ENCODE measurements around the gene DST. TPM values are rescaled to one million over a fixed set of nuclear protein-coding genes. Genes with fewer than 3 reads are reported as not detected.

The DST gene
- total RNA-seq, 1 experiment from 2014 or later, result 144 TPM

- intact Hi-C loops (cut with micrococcal nuclease), result loop anchor here (5.0 kb wide), 1 partner anchor 104 kb away; no protein-coding TSS in a partner anchor
- H4K20me1 ChIP-seq (ENCODE audit: insufficient read depth), result no peaks in the 10 kb centered on the region
- H2AFZ ChIP-seq (ENCODE audit: low read depth, low read length, poor library complexity, severe bottlenecking), result no peak overlapping the region
- H3K4me2 ChIP-seq (ENCODE audit: low read length), result peak overlapping the region; percentile 37
- no peaks in the 10 kb centered on the region for H3K9me2 ChIP-seq (ENCODE audit: insufficient read depth)
- BruUV-seq (replicated peaks), result no TSS peak
- ChIA-PET RAD21 (ENCODE audit: low non-redundant PET in 1 of 2, low total read pairs in 2 of 2, uncharacterized antibody in 2 of 2, unreplicated experiment in 2 of 2) (no interaction called here), POLR2A (interaction anchor here (1.2 kb wide), 1 partner anchor 10 kb away, joined by 4 read pairs; no protein-coding TSS in a partner anchor), CTCF (no interaction called here)
- ATAC-seq, result peak; percentile 73
- no peaks in the 10 kb centered on the region for H3K27me3 ChIP-seq (ENCODE audit: insufficient read depth, low read length)
- no peak overlapping the region for H3K9ac ChIP-seq (ENCODE audit: low read length)
- no peak overlapping the region for H3K4me3 ChIP-seq (replicated peaks in 1 of 2; ENCODE audit: low read depth in 1 of 2, low read length in 2 of 2)
- peak overlapping the region; percentile 86 for H3K27ac ChIP-seq (ENCODE audit: low read depth, low read length)
- H3K9me3 ChIP-seq (ENCODE audit: control insufficient read depth in 1 of 2, insufficient read depth in 1 of 2, low read depth in 1 of 2, low read length in 2 of 2), result no peaks in the 10 kb centered on the region
- H3K79me2 ChIP-seq (ENCODE audit: insufficient read depth, low read length), result peaks cover 3% of the 10 kb centered on the region; the same call in 1 of the 2 replicates
- H3K4me1 ChIP-seq (ENCODE audit: control insufficient read depth in 1 of 2, insufficient read depth in 2 of 2, low read length in 2 of 2), result peaks cover 60 to 80% of the 10 kb centered on the region in 2 experiments
- peaks cover 0 to 8% of the 10 kb centered on the region in 2 experiments; a peak in 1 of 4 replicates for H3K36me3 ChIP-seq (ENCODE audit: control insufficient read depth in 1 of 2, insufficient read depth in 2 of 2, low read length in 2 of 2)
- peak; percentile 61 for DNase-seq (ENCODE audit: low read depth, low spot score)
- TF ChIP-seq TCF7L2 (IDR thresholded peaks at IDR 0.05; ENCODE audit: borderline replicate concordance, extremely low read depth, insufficient read depth, insufficient read length) (no peak), CEBPB (IDR thresholded peaks at IDR 0.05; ENCODE audit: low read depth) (peak; percentile 84), ZFX (IDR thresholded peaks at IDR 0.05) (no peak), SIN3A (IDR thresholded peaks at IDR 0.05; ENCODE audit: low read depth) (peak; percentile 67; the same call in 1 of the 2 replicates), REST (IDR thresholded peaks at IDR 0.05; ENCODE audit: low read depth) (no peak), SP1 (IDR thresholded peaks at IDR 0.05; ENCODE audit: low read depth) (peak; percentile 86), EZH2phosphoT487 (IDR thresholded peaks at IDR 0.05; ENCODE audit: borderline replicate concordance) (no peak), EZH2 (IDR thresholded peaks at IDR 0.05) (no peak), RAD21 (IDR thresholded peaks at IDR 0.05; ENCODE audit: low read depth) (no peak; the same call in 1 of the 2 replicates), SRF (IDR thresholded peaks at IDR 0.05; ENCODE audit: low read depth) (peak; percentile 12; the same call in 1 of the 2 replicates), EGR1 (IDR thresholded peaks at IDR 0.05; ENCODE audit: low read depth) (0 out of 2 replicates have a peak, but pooled peaks have one; percentile 16), ELF1 (IDR thresholded peaks at IDR 0.05; ENCODE audit: borderline replicate concordance, low read depth) (no peak), FOSL1 (IDR thresholded peaks at IDR 0.05; ENCODE audit: low read depth) (peak; percentile 85), CBX3 (IDR thresholded peaks at IDR 0.05; ENCODE audit: low read depth) (peak; percentile 78; the same call in 1 of the 2 replicates), ZBTB33 (IDR thresholded peaks at IDR 0.05; ENCODE audit: extremely low read depth, insufficient replicate concordance, low read length) (no peak), YY1 (IDR thresholded peaks at IDR 0.05; ENCODE audit: extremely low read depth, insufficient replicate concordance, low read depth, low read length) (no peak), ZNF274 (IDR thresholded peaks at IDR 0.05; ENCODE audit: low read depth, low read length) (no peak), POLR2AphosphoS5 (IDR thresholded peaks at IDR 0.05; ENCODE audit: low read depth, low read length) (no peak), JUND (IDR thresholded peaks at IDR 0.05) (peak; percentile 85), MAX (IDR thresholded peaks at IDR 0.05) (peak; percentile 19; the same call in 1 of the 2 replicates), POLR2A (IDR thresholded peaks at IDR 0.05; ENCODE audit: borderline replicate concordance, extremely low read depth, insufficient read depth, insufficient read length) (no peak), ATF3 (IDR thresholded peaks at IDR 0.05) (0 out of 2 replicates have a peak, but pooled peaks have one; percentile 23)
Measured at GRCh38 chr6:56652994-56653393, 10.3 kb upstream of the DST start.
